Liver (tissue), 9 donors: ENCODE measurements around the gene KIF6. TPM values are rescaled to one million over a fixed set of nuclear protein-coding genes. Genes with fewer than 3 reads are reported as not detected.

ENCODE experiments used
- DNase-seq: peaks from one replicate; pipeline ENCODE4 v3.0.0-alpha.2; 2017; ENCODE audit warnings: low spot score
- H3K27ac ChIP-seq, 2 donors: one replicate each; pipeline ENCODE4 v1.7.0; 2013; ENCODE audit warnings: inconsistent platforms in 2 of 2, low read length in 2 of 2, control low read depth in 1 of 2, low read depth in 1 of 2, mild to moderate bottlenecking in 1 of 2
- H3K27me3 ChIP-seq, 4 donors: one replicate each; pipeline versions ENCODE4 v1.6.1 to v1.7.0; 2013; ENCODE audit warnings: low read length in 3 of 4, inconsistent platforms in 1 of 4, mild to moderate bottlenecking in 1 of 4, moderate library complexity in 1 of 4; ENCODE audit not compliant: control insufficient read depth in 4 of 4, insufficient read depth in 4 of 4
- H3K36me3 ChIP-seq, 4 donors: one replicate each; pipeline versions ENCODE4 v1.6.1 to v1.7.0; 2013; ENCODE audit warnings: low read length in 3 of 4, mild to moderate bottlenecking in 3 of 4, low read depth in 1 of 4, moderate library complexity in 1 of 4; ENCODE audit not compliant: control insufficient read depth in 4 of 4, insufficient read depth in 3 of 4
- H3K4me1 ChIP-seq, 4 donors: one replicate each; pipeline versions ENCODE4 v1.6.1 to v1.7.0; 2013; ENCODE audit warnings: low read length in 3 of 4, mild to moderate bottlenecking in 3 of 4, moderate library complexity in 1 of 4; ENCODE audit not compliant: control insufficient read depth in 4 of 4, insufficient read depth in 4 of 4
- H3K4me3 ChIP-seq, 3 donors: one replicate each; pipeline versions ENCODE4 v1.6.1 to v1.7.0; 2013; ENCODE audit warnings: low read length in 3 of 3, control low read depth in 1 of 3, low read depth in 1 of 3, mild to moderate bottlenecking in 1 of 3
- H3K9ac ChIP-seq, 2 donors: one replicate each; pipeline ENCODE4 v1.7.0; 2013; ENCODE audit warnings: low read length in 2 of 2, mild to moderate bottlenecking in 2 of 2, moderate library complexity in 2 of 2, control low read depth in 1 of 2, low read depth in 1 of 2
- H3K9me3 ChIP-seq, 4 donors: one replicate each; pipeline versions ENCODE4 v1.6.1 to v1.7.0; 2013; ENCODE audit warnings: low read length in 3 of 4; ENCODE audit not compliant: control insufficient read depth in 4 of 4
- EGR1 ChIP-seq, 2 donors: IDR thresholded peaks; 2 replicates each; pipeline ENCODE4 v1.6.1; 2016 to 2018; ENCODE audit warnings: antibody characterized with exemption in 2 of 2, low read depth in 2 of 2
- FOXA1 ChIP-seq: IDR thresholded peaks from 2 replicates; pipeline ENCODE4 v1.6.1; 2016; ENCODE audit warnings: antibody characterized with exemption
- FOXA2 ChIP-seq: IDR thresholded peaks from 2 replicates; pipeline ENCODE4 v1.6.1; 2016; ENCODE audit warnings: antibody characterized with exemption
- GABPA ChIP-seq, 2 donors: IDR thresholded peaks in 1 of 2; conservative IDR thresholded peaks in 1 of 2; 2 replicates each; pipeline ENCODE4 v1.6.1; 2016; ENCODE audit warnings: antibody characterized with exemption in 2 of 2, mild to moderate bottlenecking in 1 of 2, moderate library complexity in 1 of 2
- HNF4A ChIP-seq, 2 donors: conservative IDR thresholded peaks; 2 replicates each; pipeline ENCODE4 v1.6.1; 2016; ENCODE audit warnings: antibody characterized with exemption in 2 of 2, mild to moderate bottlenecking in 2 of 2
- HNF4G ChIP-seq: IDR thresholded peaks from 2 replicates; pipeline ENCODE4 v1.6.1; 2016; ENCODE audit warnings: antibody characterized with exemption
- JUND ChIP-seq, 2 donors: IDR thresholded peaks; 2 replicates each; pipeline ENCODE4 v1.6.1; 2016; ENCODE audit warnings: antibody characterized with exemption in 2 of 2
- NR2F2 ChIP-seq: IDR thresholded peaks from 2 replicates; pipeline ENCODE4 v1.6.1; 2016; ENCODE audit warnings: antibody characterized with exemption
- RXRA ChIP-seq, 2 donors: IDR thresholded peaks; 2 replicates each; pipeline ENCODE4 v1.6.1; 2017 to 2018; ENCODE audit warnings: antibody characterized with exemption in 2 of 2, mild to moderate bottlenecking in 1 of 2
- TAF1 ChIP-seq: conservative IDR thresholded peaks from 2 replicates; pipeline ENCODE4 v1.6.1; 2016; ENCODE audit warnings: antibody characterized with exemption, mild to moderate bottlenecking
- YY1 ChIP-seq: IDR thresholded peaks from 2 replicates; pipeline ENCODE4 v1.6.1; 2016; ENCODE audit warnings: antibody characterized with exemption, mild to moderate bottlenecking
- WGBS: extraction: QIAGEN DNeasy Blood & Tissue Kit; methylation state at CpG from one replicate; pipeline ENCODE4 v1.1.7; 2013; 5-methylcytosine and 5-hydroxymethylcytosine counted together
- polyA plus RNA-seq, 2 donors: library from polyadenylated mRNA; stranded (reverse) in 1 of 2; unstranded in 1 of 2; fragments of 200-250 nt in 1 of 2; fragments of >200 nt in 1 of 2; fragmentation: Nextera tagmentation in 1 of 2; extraction: Ambion mirVana in 1 of 2; gene quantifications; one replicate each; pipeline versions ENCODE4 v1.2.1 to v1.2.3, GENCODE V29; 2013 to 2015
- total RNA-seq, 2 donors: library from RNA; depleted of rRNA; stranded (reverse); fragments of >200 nt; gene quantifications; one replicate each; pipeline ENCODE4 v1.2.3, GENCODE V29; 2014
- TF ChIP-seq, protein P1 (sequence below): IDR thresholded peaks from 2 replicates; pipeline ENCODE4 v1.6.1; 2016; ENCODE audit warnings: antibody characterized with exemption, mild to moderate bottlenecking
- TF ChIP-seq, protein P2 (sequence below): IDR thresholded peaks from 2 replicates; pipeline ENCODE4 v1.6.1; 2016; ENCODE audit warnings: antibody characterized with exemption
- TF ChIP-seq, protein P3 (sequence below): fragments of 150-350 bp; IDR thresholded peaks from 2 replicates; pipeline ENCODE4 v1.5.1; 2017; ENCODE audit warnings: improper control_type of control experiment, low read depth, low read length; ENCODE audit not compliant: missing input control
- TF ChIP-seq, protein P4 (sequence below): IDR thresholded peaks from 2 replicates; pipeline ENCODE4 v1.6.1; 2016; ENCODE audit warnings: antibody characterized with exemption
- TF ChIP-seq, protein P5 (sequence below): IDR thresholded peaks from 2 replicates; pipeline ENCODE4 v1.6.1; 2016; ENCODE audit warnings: antibody characterized with exemption
- donor health status: healthy.
- donor health status: healthy.
- donor health status: healthy.
- donor health status: healthy.
- donor health status: healthy.

Gene KIF6
- total and polyA plus RNA-seq, 4 donors: 0.17 to 7.5 (median 0.29) TPM

DNA sequence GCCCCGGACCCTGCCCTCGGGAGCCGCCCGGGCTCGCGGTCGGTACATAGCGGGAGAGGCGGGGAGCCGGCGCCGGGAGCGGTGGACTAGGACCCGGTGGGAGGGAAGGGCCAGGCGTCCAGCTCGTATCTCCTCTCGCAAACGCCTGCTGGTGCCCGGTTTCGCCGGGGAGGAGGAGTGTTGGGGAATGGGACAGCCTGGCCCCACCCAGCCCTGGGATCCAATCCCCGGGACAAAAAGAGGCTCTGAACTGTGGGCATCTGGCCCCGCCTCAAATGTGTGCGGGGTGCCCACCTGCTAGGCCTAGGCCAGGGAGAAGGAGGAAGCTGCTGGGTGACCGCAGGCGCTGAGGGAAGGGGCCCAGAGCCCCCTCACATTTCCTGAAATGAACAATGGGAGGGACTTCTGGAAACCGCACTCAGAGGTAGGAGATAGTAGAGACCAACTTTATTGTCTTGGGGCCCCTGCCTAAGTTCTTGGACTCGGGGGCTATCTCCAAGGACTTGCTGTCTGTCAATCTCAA, 410.9 kb downstream of the KIF6 start, which contains the start of gene KCNK17 (continued):
- TF ChIP-seq, protein P1, sequence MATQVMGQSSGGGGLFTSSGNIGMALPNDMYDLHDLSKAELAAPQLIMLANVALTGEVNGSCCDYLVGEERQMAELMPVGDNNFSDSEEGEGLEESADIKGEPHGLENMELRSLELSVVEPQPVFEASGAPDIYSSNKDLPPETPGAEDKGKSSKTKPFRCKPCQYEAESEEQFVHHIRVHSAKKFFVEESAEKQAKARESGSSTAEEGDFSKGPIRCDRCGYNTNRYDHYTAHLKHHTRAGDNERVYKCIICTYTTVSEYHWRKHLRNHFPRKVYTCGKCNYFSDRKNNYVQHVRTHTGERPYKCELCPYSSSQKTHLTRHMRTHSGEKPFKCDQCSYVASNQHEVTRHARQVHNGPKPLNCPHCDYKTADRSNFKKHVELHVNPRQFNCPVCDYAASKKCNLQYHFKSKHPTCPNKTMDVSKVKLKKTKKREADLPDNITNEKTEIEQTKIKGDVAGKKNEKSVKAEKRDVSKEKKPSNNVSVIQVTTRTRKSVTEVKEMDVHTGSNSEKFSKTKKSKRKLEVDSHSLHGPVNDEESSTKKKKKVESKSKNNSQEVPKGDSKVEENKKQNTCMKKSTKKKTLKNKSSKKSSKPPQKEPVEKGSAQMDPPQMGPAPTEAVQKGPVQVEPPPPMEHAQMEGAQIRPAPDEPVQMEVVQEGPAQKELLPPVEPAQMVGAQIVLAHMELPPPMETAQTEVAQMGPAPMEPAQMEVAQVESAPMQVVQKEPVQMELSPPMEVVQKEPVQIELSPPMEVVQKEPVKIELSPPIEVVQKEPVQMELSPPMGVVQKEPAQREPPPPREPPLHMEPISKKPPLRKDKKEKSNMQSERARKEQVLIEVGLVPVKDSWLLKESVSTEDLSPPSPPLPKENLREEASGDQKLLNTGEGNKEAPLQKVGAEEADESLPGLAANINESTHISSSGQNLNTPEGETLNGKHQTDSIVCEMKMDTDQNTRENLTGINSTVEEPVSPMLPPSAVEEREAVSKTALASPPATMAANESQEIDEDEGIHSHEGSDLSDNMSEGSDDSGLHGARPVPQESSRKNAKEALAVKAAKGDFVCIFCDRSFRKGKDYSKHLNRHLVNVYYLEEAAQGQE: no peak
- TF ChIP-seq EGR1 (IDR thresholded peaks at IDR 0.05; ENCODE audit: low read depth in 2 of 2): no peak
- no peak for TF ChIP-seq HNF4A (conservative IDR thresholded peaks at IDR 0.05)

DNA sequence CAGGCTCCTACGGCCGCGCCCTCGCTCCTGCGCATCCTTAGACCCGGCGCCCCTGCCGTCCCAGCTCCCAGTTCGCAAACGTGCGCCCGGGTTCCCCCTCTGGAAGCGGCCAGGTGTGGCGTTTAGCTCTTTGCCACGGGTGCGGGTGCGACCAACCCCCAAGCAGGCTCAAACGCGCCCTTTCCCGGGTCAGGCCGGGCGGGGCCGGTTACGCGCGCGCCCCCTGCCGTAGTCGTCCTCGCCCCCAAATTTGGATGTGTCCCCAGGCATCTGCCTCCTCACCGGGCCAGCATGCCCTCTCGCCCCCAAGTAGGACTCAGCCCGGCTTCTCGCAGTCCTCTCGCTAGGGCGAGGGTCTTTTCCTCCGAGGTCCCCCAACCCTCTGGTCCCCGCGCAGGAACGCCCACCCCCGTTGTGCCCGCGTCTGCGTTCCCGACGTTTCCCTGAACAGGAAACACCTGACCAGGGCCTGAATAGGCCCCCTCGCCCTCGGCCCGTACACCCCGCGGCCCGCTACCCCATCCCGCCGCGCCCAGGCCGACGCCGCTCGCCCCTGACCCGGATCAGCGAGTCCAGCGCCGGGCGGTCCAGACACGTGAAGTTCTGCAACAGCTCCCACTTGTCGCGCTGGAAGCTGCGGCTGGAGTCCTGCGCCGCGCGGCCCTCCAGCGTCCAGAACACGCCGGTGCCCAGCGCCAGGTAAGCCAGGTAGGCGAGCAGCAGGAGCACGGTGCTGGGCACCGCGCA, 411.5 kb downstream of the KIF6 start:
- TF ChIP-seq GABPA (IDR thresholded peaks at IDR 0.05 in 1 of 2, conservative IDR thresholded peaks at IDR 0.05 in 1 of 2) (no peak), JUND (IDR thresholded peaks at IDR 0.05) (no peak), RXRA (IDR thresholded peaks at IDR 0.05) (no peak), NR2F2 (no peak), EGR1 (IDR thresholded peaks at IDR 0.05; ENCODE audit: low read depth in 2 of 2) (no peak), HNF4G (no peak), TAF1 (no peak), YY1 (no peak), FOXA2 (no peak), HNF4A (conservative IDR thresholded peaks at IDR 0.05) (no peak), FOXA1 (no peak)
- TF ChIP-seq, protein P1: no peak
- TF ChIP-seq, protein P2, sequence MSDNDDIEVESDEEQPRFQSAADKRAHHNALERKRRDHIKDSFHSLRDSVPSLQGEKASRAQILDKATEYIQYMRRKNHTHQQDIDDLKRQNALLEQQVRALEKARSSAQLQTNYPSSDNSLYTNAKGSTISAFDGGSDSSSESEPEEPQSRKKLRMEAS: no peak
- TF ChIP-seq, protein P3, sequence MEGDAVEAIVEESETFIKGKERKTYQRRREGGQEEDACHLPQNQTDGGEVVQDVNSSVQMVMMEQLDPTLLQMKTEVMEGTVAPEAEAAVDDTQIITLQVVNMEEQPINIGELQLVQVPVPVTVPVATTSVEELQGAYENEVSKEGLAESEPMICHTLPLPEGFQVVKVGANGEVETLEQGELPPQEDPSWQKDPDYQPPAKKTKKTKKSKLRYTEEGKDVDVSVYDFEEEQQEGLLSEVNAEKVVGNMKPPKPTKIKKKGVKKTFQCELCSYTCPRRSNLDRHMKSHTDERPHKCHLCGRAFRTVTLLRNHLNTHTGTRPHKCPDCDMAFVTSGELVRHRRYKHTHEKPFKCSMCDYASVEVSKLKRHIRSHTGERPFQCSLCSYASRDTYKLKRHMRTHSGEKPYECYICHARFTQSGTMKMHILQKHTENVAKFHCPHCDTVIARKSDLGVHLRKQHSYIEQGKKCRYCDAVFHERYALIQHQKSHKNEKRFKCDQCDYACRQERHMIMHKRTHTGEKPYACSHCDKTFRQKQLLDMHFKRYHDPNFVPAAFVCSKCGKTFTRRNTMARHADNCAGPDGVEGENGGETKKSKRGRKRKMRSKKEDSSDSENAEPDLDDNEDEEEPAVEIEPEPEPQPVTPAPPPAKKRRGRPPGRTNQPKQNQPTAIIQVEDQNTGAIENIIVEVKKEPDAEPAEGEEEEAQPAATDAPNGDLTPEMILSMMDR: no peak
- TF ChIP-seq, protein P4, sequence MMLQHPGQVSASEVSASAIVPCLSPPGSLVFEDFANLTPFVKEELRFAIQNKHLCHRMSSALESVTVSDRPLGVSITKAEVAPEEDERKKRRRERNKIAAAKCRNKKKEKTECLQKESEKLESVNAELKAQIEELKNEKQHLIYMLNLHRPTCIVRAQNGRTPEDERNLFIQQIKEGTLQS: no peak
- TF ChIP-seq, protein P5, sequence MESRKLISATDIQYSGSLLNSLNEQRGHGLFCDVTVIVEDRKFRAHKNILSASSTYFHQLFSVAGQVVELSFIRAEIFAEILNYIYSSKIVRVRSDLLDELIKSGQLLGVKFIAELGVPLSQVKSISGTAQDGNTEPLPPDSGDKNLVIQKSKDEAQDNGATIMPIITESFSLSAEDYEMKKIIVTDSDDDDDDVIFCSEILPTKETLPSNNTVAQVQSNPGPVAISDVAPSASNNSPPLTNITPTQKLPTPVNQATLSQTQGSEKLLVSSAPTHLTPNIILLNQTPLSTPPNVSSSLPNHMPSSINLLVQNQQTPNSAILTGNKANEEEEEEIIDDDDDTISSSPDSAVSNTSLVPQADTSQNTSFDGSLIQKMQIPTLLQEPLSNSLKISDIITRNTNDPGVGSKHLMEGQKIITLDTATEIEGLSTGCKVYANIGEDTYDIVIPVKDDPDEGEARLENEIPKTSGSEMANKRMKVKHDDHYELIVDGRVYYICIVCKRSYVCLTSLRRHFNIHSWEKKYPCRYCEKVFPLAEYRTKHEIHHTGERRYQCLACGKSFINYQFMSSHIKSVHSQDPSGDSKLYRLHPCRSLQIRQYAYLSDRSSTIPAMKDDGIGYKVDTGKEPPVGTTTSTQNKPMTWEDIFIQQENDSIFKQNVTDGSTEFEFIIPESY: no peak
- Histone ChIP-seq H3K27ac (no peak overlapping the region), H3K9ac (no peak overlapping the region), H3K4me3 (peak overlapping the region in 1 of 3 donors; percentile 31), H3K27me3 (peaks cover 0 to 6% (median 0%) of the 10 kb centered on the region in 4 donors), H3K4me1 (peaks cover 0 to 20% (median 16%) of the 10 kb centered on the region in 4 donors), H3K36me3 (no peaks in the 10 kb centered on the region), H3K9me3 (no peaks in the 10 kb centered on the region)
- no peak for DNase-seq
- WGBS: 4% methylated on average over 80 of the region's 80 CpGs
